Measurements from ENCODE around the gene MPLKIP.
"Not testable (repeated sequence)": the region's sequence is repeated elsewhere in the genome, so short reads cannot be mapped to it uniquely, and the experiment has no call there.

- not testable (repeated sequence) for TF ChIP-seq EZH2 (IDR thresholded peaks at IDR 0.05; ENCODE audit: insufficient read depth, low read length)
- TF ChIP-seq, protein P1, sequence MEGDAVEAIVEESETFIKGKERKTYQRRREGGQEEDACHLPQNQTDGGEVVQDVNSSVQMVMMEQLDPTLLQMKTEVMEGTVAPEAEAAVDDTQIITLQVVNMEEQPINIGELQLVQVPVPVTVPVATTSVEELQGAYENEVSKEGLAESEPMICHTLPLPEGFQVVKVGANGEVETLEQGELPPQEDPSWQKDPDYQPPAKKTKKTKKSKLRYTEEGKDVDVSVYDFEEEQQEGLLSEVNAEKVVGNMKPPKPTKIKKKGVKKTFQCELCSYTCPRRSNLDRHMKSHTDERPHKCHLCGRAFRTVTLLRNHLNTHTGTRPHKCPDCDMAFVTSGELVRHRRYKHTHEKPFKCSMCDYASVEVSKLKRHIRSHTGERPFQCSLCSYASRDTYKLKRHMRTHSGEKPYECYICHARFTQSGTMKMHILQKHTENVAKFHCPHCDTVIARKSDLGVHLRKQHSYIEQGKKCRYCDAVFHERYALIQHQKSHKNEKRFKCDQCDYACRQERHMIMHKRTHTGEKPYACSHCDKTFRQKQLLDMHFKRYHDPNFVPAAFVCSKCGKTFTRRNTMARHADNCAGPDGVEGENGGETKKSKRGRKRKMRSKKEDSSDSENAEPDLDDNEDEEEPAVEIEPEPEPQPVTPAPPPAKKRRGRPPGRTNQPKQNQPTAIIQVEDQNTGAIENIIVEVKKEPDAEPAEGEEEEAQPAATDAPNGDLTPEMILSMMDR (IDR thresholded peaks at IDR 0.05; ENCODE audit: insufficient read depth, low read depth, low read length): not testable (repeated sequence)
Measured at GRCh38 chr7:40139891-40140290, 5.5 kb upstream of the MPLKIP start.
